GM19328 (cell line): ENCODE results near the gene PFDN5.
A peak's percentile ranks its signal among the peaks of the same experiment; 100 is the strongest.

Experiments used
- ATAC-seq: cut with Tn5 transposase; IDR thresholded peaks from one replicate; pipeline ENCODE4 v1.9.1; 2021; ENCODE audit warnings: mild to moderate bottlenecking, moderate library complexity; ENCODE audit not compliant: unreplicated experiment

Gene PFDN5

DNA sequence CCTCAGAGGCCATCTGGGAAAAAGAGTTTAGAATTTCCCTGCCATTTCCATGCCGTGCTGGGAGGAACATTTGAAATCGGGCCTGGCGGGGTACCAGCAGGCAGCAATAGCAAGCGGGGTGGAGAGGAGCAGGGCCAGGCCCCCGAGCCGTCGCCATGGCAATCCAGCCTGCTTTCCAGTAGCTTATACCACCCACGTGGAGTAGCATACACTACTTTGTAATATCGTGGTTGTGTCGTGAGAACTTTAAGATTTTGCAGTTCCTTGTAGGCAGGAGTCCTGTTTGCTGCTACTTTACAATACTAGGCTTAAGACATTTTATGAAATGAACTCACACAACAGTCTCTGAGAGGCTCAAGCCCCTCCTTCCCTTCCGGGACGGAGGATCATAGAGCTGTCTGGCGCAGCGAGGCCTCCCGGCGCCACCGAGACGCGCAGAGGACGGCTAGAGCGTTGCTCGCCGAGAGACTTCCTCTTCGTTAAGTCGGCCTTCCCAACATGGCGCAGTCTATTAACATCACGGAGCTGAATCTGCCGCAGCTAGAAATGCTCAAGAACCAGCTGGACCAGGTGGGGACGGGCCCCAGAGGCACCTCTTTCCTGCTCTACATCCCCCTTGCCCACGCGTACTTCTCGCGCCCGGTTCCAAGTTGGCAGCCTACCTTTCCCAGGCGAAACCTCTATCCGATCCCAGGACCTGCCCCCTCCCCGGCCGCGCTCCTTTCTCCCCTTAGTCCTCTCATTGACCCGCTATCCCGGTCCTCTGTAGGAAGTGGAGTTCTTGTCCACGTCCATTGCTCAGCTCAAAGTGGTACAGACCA is at the start of gene PFDN5:
PFDN5 (plus strand) TSS at position 473 of the 821 bp plus-strand sequence; CDS start at position 499, 26 bp downstream.
- ATAC-seq: peak; percentile 81

GRCh38 chr12:53251477-53252348 is 43.6 kb upstream of the PFDN5 start:
- no peak for ATAC-seq

DNA sequence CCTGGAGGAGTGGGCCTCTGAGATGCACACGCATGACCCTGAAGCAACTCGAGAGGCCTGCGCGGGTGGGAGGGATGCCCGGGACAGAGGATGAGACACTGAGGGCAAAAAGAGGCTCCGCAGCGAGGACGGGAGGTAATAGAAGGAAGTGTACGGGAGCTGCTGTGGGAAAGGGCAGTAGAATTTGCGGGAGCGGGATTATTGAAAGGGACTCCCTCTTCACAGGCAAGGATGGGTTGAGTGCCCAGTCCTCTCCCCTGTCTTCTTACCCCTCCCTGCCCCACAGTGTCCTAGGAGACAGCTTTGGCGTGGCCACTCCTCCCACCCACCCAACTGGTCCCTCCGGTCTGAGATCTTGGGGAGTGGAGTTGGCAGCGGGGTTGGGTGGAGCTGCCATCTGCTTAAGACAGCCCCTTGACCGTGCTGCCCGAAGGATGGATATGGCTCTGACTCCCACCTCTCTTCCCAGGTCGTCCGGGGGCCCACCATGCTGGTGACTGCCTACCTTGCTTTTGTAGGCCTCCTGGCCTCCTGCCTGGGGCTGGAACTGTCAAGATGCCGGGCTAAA is 42.9 kb upstream of the PFDN5 start:
- no peak for ATAC-seq

DNA sequence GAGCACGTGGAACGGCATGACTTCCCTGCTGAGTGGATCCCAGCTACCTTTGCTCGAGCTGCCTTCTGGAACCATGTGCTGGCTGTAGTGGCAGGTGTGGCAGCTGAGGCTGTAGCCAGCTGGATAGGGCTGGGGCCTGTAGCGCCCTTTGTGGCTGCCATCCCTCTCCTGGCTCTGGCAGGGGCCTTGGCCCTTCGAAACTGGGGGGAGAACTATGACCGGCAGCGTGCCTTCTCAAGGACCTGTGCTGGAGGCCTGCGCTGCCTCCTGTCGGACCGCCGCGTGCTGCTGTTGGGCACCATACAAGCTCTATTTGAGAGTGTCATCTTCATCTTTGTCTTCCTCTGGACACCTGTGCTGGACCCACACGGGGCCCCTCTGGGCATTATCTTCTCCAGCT is 42.0 kb upstream of the PFDN5 start:
- no peak for ATAC-seq

GRCh38 chr12:53254816-53255545 is 40.4 kb upstream of the PFDN5 start:
- ATAC-seq: no peak

GRCh38 chr12:53255996-53256395 is 39.3 kb upstream of the PFDN5 start:
- no peak for ATAC-seq

- no peak for ATAC-seq
These were observed 36.5 kb upstream of the PFDN5 start for GRCh38 chr12:53258541-53259539.

GRCh38 chr12:53259891-53260290 is 35.5 kb upstream of the PFDN5 start:
- ATAC-seq: no peak

DNA sequence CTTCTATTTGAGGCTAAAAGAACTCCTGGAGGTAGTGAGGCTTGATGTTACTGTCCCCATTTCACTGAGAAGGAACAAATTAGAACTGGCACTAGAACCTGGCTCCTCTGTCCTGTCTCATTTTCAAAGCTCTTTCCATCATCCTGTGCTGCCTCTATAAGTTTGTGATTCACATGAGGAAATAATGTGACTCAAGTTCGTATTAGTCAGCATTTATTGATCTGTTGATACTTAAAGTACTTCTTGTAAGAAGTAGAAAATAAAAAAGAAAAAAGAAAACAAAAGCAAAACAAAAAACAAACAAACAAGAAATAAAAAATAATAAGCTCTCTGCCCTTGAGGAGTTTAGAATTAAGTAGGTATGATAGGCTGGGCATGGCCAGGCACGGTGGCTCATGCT is 29.6 kb upstream of the PFDN5 start:
- ATAC-seq: no peak

- no peak for ATAC-seq
These were observed 27.9 kb upstream of the PFDN5 start for GRCh38 chr12:53267306-53267998.

- peak; percentile 71 for ATAC-seq
These were observed 27.2 kb upstream of the PFDN5 start, which contains the start of gene ESPL1 for GRCh38 chr12:53267999-53268629. ESPL1 (plus strand) TSS chr12:53268299; CDS start chr12:53268767, 468 bp downstream.

GRCh38 chr12:53268630-53269562 is 26.4 kb upstream of the PFDN5 start:
- no peak for ATAC-seq

DNA sequence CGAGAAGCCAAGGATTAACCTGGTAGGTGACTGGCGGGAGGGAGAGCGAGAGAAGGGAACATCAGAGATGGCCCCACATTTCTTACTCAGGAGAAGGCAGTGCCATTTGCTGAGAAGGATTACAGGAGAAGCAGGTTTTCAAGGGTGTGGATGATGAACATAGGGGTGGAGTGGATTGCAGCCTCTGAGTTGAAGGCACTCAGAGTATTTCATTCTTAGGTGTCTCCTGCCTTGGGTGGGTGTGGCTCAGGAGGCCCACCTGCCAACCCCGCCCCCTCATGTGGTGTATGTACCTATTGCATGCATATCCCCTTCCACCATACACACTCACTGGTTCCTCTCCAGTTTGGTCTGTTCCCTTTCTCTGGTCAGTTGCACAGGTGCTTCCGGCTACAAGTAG is 20.9 kb upstream of the PFDN5 start:
- no peak for ATAC-seq

DNA sequence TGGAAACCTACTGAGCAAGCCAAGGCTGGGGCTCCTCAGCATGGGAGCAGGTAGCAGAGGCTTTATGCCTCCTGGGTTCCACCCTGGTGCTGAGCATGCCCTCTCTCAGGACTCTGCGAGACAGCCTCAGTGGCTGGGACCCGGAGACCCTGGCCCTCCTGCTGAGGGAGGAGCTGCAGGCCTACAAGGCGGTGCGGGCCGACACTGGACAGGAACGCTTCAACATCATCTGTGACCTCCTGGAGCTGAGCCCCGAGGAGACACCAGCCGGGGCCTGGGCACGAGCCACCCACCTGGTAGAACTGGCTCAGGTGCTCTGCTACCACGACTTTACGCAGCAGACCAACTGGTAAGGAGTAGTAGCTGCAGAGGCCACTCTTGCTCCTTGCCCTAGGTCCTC is 18.8 kb upstream of the PFDN5 start:
- no peak for ATAC-seq

DNA sequence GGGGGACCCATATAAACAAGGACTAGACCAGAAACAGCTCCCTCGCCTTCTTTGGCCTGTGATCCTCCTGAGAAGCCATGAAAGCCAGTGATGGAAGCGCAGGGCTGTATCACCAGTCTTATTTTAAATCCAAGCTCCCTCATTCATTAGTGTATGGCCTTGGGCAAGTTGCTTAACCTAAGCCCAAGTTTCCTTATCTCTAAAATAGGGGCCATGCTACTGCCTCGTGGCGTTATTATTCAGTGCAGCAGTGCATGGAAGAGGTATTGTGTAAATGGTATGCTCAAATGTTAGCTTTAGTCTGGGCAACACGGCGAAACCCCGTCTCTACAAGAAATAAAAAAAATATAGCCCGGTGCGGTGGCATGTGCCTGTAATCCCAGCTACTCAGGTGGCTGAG is 17.4 kb upstream of the PFDN5 start:
- no peak for ATAC-seq

DNA sequence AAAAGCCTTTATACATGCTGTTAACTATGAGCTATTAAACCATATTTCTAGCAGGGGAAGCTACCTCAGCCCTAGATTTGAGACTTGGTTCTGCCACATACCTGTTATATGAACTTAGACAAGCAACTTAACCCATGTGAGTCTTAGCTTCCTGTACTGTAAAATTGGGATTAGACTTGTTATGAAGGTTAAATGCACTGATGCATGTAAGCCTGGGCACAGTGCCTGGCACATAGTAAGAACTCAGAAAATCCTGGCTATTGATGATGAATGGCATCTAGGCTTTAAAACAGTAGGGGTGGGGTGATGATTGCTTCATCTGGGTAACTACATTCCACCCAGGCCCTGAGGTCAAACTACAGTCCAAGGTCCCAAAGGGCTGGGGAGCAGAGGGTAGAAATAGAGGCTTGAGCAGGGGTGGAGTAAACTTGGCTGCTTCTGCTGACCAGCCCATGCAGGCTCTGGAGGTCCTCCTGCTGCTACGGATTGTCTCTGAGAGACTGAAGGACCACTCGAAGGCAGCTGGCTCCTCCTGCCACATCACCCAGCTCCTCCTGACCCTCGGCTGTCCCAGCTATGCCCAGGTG is 16.0 kb upstream of the PFDN5 start:
- no peak for ATAC-seq

- ATAC-seq: no peak
These were observed 15.3 kb upstream of the PFDN5 start for GRCh38 chr12:53279888-53280498.
